ENCODE measurements around the gene IFIT3.

The IFIT3 gene

DNA sequence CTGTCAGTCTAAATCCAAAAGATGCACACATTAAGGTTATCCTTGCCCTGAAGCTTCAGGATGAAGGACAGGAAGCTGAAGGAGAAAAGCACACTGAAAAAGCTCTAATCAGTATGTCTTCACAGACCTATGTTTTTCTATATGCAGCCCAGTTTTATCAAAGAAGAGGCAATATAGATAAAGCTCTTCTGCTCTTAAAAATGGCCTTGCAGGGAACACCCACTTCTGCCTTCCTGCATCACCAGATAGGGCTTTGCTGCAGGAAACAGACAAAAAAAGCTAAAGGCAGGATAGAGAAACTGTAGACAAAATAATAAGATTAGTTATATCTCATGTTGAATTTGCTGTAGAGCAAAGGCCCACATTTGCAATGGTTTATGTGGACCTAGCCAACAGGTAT is 35.1 kb downstream of the IFIT3 start:
- H3K9ac ChIP-seq (ENCODE audit: low read depth, low read length, poor library complexity, severe bottlenecking), result peak overlapping the region; percentile 10
- no peaks in the 10 kb centered on the region for H3K9me2 ChIP-seq (replicated peaks; ENCODE audit: low read depth, low read length)
- no peaks in the 10 kb centered on the region for H3K27me3 ChIP-seq (ENCODE audit: insufficient read depth, low read length, poor library complexity, severe bottlenecking)
- peak overlapping the region; percentile 33 for H3K4me2 ChIP-seq (ENCODE audit: low read depth, low read length, poor library complexity, severe bottlenecking)
- peaks cover 6% of the 10 kb centered on the region for H3F3A ChIP-seq (ENCODE audit: low read depth)
- peaks cover 65% of the 10 kb centered on the region for H3K4me1 ChIP-seq (ENCODE audit: insufficient read depth, low read length, poor library complexity, severe bottlenecking)
- no peak overlapping the region for H2AFZ ChIP-seq (ENCODE audit: low read length)
- no peaks in the 10 kb centered on the region for H4K20me1 ChIP-seq (ENCODE audit: insufficient read depth, low read length, poor library complexity, severe bottlenecking)
- no peaks in the 10 kb centered on the region for H3K79me2 ChIP-seq (ENCODE audit: insufficient read depth, low read length)
- H3K36me3 ChIP-seq (ENCODE audit: insufficient read depth, low read length), result no peaks in the 10 kb centered on the region
- TF ChIP-seq, protein P1, sequence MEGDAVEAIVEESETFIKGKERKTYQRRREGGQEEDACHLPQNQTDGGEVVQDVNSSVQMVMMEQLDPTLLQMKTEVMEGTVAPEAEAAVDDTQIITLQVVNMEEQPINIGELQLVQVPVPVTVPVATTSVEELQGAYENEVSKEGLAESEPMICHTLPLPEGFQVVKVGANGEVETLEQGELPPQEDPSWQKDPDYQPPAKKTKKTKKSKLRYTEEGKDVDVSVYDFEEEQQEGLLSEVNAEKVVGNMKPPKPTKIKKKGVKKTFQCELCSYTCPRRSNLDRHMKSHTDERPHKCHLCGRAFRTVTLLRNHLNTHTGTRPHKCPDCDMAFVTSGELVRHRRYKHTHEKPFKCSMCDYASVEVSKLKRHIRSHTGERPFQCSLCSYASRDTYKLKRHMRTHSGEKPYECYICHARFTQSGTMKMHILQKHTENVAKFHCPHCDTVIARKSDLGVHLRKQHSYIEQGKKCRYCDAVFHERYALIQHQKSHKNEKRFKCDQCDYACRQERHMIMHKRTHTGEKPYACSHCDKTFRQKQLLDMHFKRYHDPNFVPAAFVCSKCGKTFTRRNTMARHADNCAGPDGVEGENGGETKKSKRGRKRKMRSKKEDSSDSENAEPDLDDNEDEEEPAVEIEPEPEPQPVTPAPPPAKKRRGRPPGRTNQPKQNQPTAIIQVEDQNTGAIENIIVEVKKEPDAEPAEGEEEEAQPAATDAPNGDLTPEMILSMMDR (conservative IDR thresholded peaks at IDR 0.05; ENCODE audit: low read length), result no peak
- TF ChIP-seq EZH2phosphoT487 (IDR thresholded peaks at IDR 0.05; ENCODE audit: borderline replicate concordance), result no peak
- no peaks in the 10 kb centered on the region for H3K9me3 ChIP-seq (ENCODE audit: insufficient read depth, low read depth, low read length)
- no peak overlapping the region for H3K4me3 ChIP-seq (ENCODE audit: low read length, poor library complexity, severe bottlenecking)

DNA sequence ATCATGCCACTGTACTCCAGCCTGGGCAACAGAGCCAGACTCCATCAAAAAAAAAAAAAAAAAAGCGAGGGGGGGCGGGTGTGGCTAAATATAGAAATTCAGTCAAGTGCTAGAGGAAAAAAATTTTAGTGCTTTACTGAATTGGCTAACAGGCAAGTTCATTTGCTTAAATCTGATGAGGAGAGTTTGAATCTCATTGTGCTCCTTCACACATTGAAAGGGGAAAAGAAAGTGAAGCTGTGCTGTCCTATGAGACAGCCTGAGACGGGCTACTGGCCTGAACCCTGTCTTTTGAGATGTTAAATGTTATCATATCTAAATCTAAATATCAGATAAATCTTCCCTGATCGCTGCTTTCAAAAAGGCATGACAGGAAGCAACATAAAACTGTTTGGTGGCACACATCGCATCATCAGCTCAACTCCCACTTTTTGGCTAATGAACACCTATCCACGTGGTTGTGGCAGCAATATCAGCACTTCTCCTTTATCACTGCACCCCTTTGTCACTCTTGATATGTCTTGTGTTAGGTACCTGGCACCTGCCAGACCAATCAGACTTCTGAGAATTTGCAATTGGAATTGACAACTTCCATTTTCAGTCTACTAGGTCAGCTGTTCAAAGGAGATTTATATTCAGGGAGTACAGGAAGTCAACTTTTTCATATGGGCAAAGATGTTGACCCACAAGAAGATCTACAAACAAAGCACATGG is 36.1 kb downstream of the IFIT3 start:
- Histone ChIP-seq H3F3A (ENCODE audit: low read depth) (peaks cover 6% of the 10 kb centered on the region), H3K79me2 (ENCODE audit: insufficient read depth, low read length) (no peaks in the 10 kb centered on the region), H3K27me3 (ENCODE audit: insufficient read depth, low read length, poor library complexity, severe bottlenecking) (no peaks in the 10 kb centered on the region), H4K20me1 (ENCODE audit: insufficient read depth, low read length, poor library complexity, severe bottlenecking) (no peaks in the 10 kb centered on the region), H3K36me3 (ENCODE audit: insufficient read depth, low read length) (no peaks in the 10 kb centered on the region), H3K9me2 (replicated peaks; ENCODE audit: low read depth, low read length) (no peaks in the 10 kb centered on the region), H3K9me3 (ENCODE audit: insufficient read depth, low read depth, low read length) (no peaks in the 10 kb centered on the region), H3K9ac (ENCODE audit: low read depth, low read length, poor library complexity, severe bottlenecking) (no peak overlapping the region), H2AFZ (ENCODE audit: low read length) (no peak overlapping the region), H3K4me1 (ENCODE audit: insufficient read depth, low read length, poor library complexity, severe bottlenecking) (peaks cover 64% of the 10 kb centered on the region), H3K4me3 (ENCODE audit: low read length, poor library complexity, severe bottlenecking) (no peak overlapping the region), H3K4me2 (ENCODE audit: low read depth, low read length, poor library complexity, severe bottlenecking) (peak overlapping the region; percentile 33)
- TF ChIP-seq, protein P1 (conservative IDR thresholded peaks at IDR 0.05; ENCODE audit: low read length), result no peak
- no peak for TF ChIP-seq EZH2phosphoT487 (IDR thresholded peaks at IDR 0.05; ENCODE audit: borderline replicate concordance)

DNA sequence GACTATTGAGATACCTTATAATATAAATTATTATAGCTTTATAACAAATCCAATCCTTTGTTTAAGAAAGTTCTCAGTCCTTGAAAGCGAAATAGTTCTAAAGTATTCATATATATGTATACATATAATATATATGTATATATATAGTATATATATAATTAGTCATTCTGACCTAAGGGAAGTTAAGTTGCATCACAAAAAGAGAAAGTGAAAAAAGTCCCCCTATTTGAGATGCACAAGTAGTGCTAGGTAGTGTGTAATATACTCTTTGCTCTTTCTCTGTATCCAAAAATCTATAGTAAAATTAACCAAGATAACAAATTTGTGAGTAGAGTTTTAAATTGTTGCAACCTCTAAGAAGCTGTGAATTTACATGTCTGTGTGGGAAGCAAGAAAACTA is 36.7 kb downstream of the IFIT3 start:
- no peaks in the 10 kb centered on the region for H3K9me3 ChIP-seq (ENCODE audit: insufficient read depth, low read depth, low read length)
- no peaks in the 10 kb centered on the region for H3K27me3 ChIP-seq (ENCODE audit: insufficient read depth, low read length, poor library complexity, severe bottlenecking)
- no peaks in the 10 kb centered on the region for H4K20me1 ChIP-seq (ENCODE audit: insufficient read depth, low read length, poor library complexity, severe bottlenecking)
- TF ChIP-seq EZH2phosphoT487 (IDR thresholded peaks at IDR 0.05; ENCODE audit: borderline replicate concordance), result no peak
- TF ChIP-seq, protein P1 (conservative IDR thresholded peaks at IDR 0.05; ENCODE audit: low read length), result no peak
- H3F3A ChIP-seq (ENCODE audit: low read depth), result peaks cover 6% of the 10 kb centered on the region
- H2AFZ ChIP-seq (ENCODE audit: low read length), result no peak overlapping the region; the same call in 1 of the 2 replicates
- no peaks in the 10 kb centered on the region for H3K9me2 ChIP-seq (replicated peaks; ENCODE audit: low read depth, low read length)
- peaks cover 66% of the 10 kb centered on the region for H3K4me1 ChIP-seq (ENCODE audit: insufficient read depth, low read length, poor library complexity, severe bottlenecking)
- H3K36me3 ChIP-seq (ENCODE audit: insufficient read depth, low read length), result no peaks in the 10 kb centered on the region
- peak overlapping the region; percentile 34 for H3K9ac ChIP-seq (ENCODE audit: low read depth, low read length, poor library complexity, severe bottlenecking)
- H3K4me2 ChIP-seq (ENCODE audit: low read depth, low read length, poor library complexity, severe bottlenecking), result peak overlapping the region; percentile 33
- H3K79me2 ChIP-seq (ENCODE audit: insufficient read depth, low read length), result no peaks in the 10 kb centered on the region
- H3K4me3 ChIP-seq (ENCODE audit: low read length, poor library complexity, severe bottlenecking), result no peak overlapping the region

All from Loucy (cell line).